IMR-90 (cell line): ENCODE results near the gene KRT34. TPM values are rescaled to one million over a fixed set of nuclear protein-coding genes. Genes with fewer than 3 reads are reported as not detected.

ENCODE experiments used
- ATAC-seq: fragments of 200-7000 bp; cut with Tn5 transposase; 2 replicates; pipeline ENCODE4 v1.9.1; 2020; ENCODE audit warnings: low read depth, mild to moderate bottlenecking, moderate library complexity
- BruUV-seq: library from RNA; stranded (reverse); fragments of 400-500 nt; replicated peaks from 2 replicates; lab custom pipeline; 2021; lab: Mats Ljungman, UMichigan
- CTCF ChIA-PET: fragments of 300-600 bp; formaldehyde crosslinking; extraction: SDS; loops from one replicate; lab custom pipeline; 2021; ENCODE audit warnings: antibody characterized with exemption; lab: Yijun Ruan, JAX
- POLR2A ChIA-PET: fragments of 300-600 bp; sonication (Branson Sonifier 250); formaldehyde crosslinking; loops from one replicate; lab custom pipeline; 2022; ENCODE audit warnings: antibody characterized with exemption; ENCODE audit not compliant: unreplicated experiment; lab: Charles Lee
- DNase-seq: peaks from one replicate; pipeline ENCODE4 v3.0.0; 2013
- H2AFZ ChIP-seq: replicated peaks from 2 replicates; pipeline ENCODE3; 2013; ENCODE audit warnings: low read length, mild to moderate bottlenecking; ENCODE audit not compliant: poor library complexity
- H2AK5ac ChIP-seq: 2 replicates; pipeline ENCODE4 v1.6.1; 2013; ENCODE audit warnings: low read depth, low read length, inconsistent platforms
- H2AK9ac ChIP-seq: replicated peaks from 2 replicates; pipeline ENCODE3; 2013; ENCODE audit warnings: mild to moderate bottlenecking, low read depth, low read length, moderate library complexity; ENCODE audit not compliant: poor library complexity
- H2BK120ac ChIP-seq: 2 replicates; pipeline ENCODE4 v1.6.1; 2013; ENCODE audit warnings: low read depth, low read length, inconsistent platforms
- H2BK15ac ChIP-seq: 3 replicates; pipeline ENCODE4 v1.6.1; 2013; ENCODE audit warnings: low read depth, low read length, inconsistent platforms
- H2BK20ac ChIP-seq: 2 replicates; pipeline ENCODE4 v1.6.1; 2013; ENCODE audit warnings: low read depth, mild to moderate bottlenecking, inconsistent platforms, low read length, moderate library complexity
- H2BK5ac ChIP-seq: 2 replicates; pipeline ENCODE4 v1.6.1; 2013; ENCODE audit warnings: mild to moderate bottlenecking, low read depth, low read length, inconsistent platforms; ENCODE audit not compliant: poor library complexity, severe bottlenecking
- H3K14ac ChIP-seq: replicated peaks from 2 replicates; pipeline ENCODE4 v1.6.1; 2013; ENCODE audit warnings: low read depth, low read length, inconsistent platforms
- H3K18ac ChIP-seq: 2 replicates; pipeline ENCODE4 v1.6.1; 2013; ENCODE audit warnings: low read depth, low read length, control low read depth
- H3K23ac ChIP-seq: 2 replicates; pipeline ENCODE4 v1.6.1; 2013; ENCODE audit warnings: low read depth, low read length, inconsistent platforms
- H3K27ac ChIP-seq: 2 replicates; pipeline ENCODE4 v1.5.1; 2013; ENCODE audit warnings: mild to moderate bottlenecking, control low read depth, low read length; ENCODE audit not compliant: insufficient read depth
- H3K27me3 ChIP-seq: 2 replicates; pipeline ENCODE4 v1.6.1; 2013; ENCODE audit warnings: low read length; ENCODE audit not compliant: control insufficient read depth, insufficient read depth
- H3K36me3 ChIP-seq: 2 replicates; pipeline ENCODE4 v1.6.1; 2013; ENCODE audit warnings: low read length, mixed read lengths; ENCODE audit not compliant: control insufficient read depth, insufficient read depth
- H3K4ac ChIP-seq: 2 replicates; pipeline ENCODE4 v1.6.1; 2013; ENCODE audit warnings: low read depth, low read length, inconsistent platforms
- H3K4me1 ChIP-seq: 2 replicates; pipeline ENCODE4 v1.6.1; 2013; ENCODE audit warnings: low read length, mixed read lengths; ENCODE audit not compliant: control insufficient read depth, insufficient read depth
- H3K4me2 ChIP-seq: 2 replicates; pipeline ENCODE4 v1.6.1; 2013; ENCODE audit warnings: low read depth, mild to moderate bottlenecking, control low read depth, low read length, moderate library complexity
- H3K4me3 ChIP-seq: 2 replicates; pipeline ENCODE4 v1.5.1; 2013; ENCODE audit warnings: low read depth, mild to moderate bottlenecking, control low read depth, low read length, moderate library complexity; ENCODE audit not compliant: insufficient read depth
- H3K56ac ChIP-seq: 2 replicates; pipeline ENCODE4 v1.6.1; 2013; ENCODE audit warnings: low read length, inconsistent platforms; ENCODE audit not compliant: insufficient read depth; ENCODE audit errors: extremely low read depth
- H3K79me1 ChIP-seq, 2 experiments: 2 replicates each; pipeline ENCODE4 v1.6.1; 2013; ENCODE audit warnings: low read length in 2 of 2, inconsistent platforms in 1 of 2, low read depth in 1 of 2
- H3K9ac ChIP-seq: 2 replicates; pipeline ENCODE4 v1.6.1; 2013; ENCODE audit warnings: low read depth, low read length, control low read depth
- H3K9me1 ChIP-seq: 2 replicates; pipeline ENCODE4 v1.6.1; 2013; ENCODE audit warnings: low read length, inconsistent platforms; ENCODE audit not compliant: insufficient read depth
- H3K9me3 ChIP-seq: 2 replicates; pipeline ENCODE4 v1.6.1; 2013; ENCODE audit warnings: low read length; ENCODE audit not compliant: control insufficient read depth, insufficient read depth
- H4K20me1 ChIP-seq: 2 replicates; pipeline ENCODE4 v1.6.1; 2013; ENCODE audit warnings: low read length, inconsistent platforms; ENCODE audit not compliant: insufficient read depth
- H4K5ac ChIP-seq: 2 replicates; pipeline ENCODE4 v1.6.1; 2013; ENCODE audit warnings: mild to moderate bottlenecking, low read depth, low read length, control low read depth
- H4K8ac ChIP-seq, 2 experiments: 2 replicates each; pipeline ENCODE4 v1.6.1; 2013; ENCODE audit warnings: low read depth in 2 of 2, low read length in 2 of 2, control low read depth in 1 of 2, inconsistent platforms in 1 of 2
- H4K91ac ChIP-seq: 2 replicates; pipeline ENCODE4 v1.6.1; 2013; ENCODE audit warnings: low read depth, low read length, inconsistent platforms; ENCODE audit not compliant: insufficient read depth
- BHLHE40 ChIP-seq: fragments of 150-350 bp; IDR thresholded peaks from 2 replicates; pipeline ENCODE4 v1.6.1; 2016; ENCODE audit warnings: mild to moderate bottlenecking, low read depth, low read length
- CEBPB ChIP-seq: IDR thresholded peaks from 2 replicates; pipeline ENCODE4 v1.6.1; 2012; ENCODE audit warnings: low read depth, low read length, improper control_type of control experiment
- WGBS, 2 experiments: methylation state at CpG; one replicate each; pipeline versions ENCODE4 v1.1.5 to v1.1.7; 2013; ENCODE audit warnings: missing lambda C conversion rate in 2 of 2; ENCODE audit not compliant: insufficient read length in 1 of 2; ENCODE audit errors: extremely low coverage in 2 of 2; 5-methylcytosine and 5-hydroxymethylcytosine counted together
- dilution Hi-C: fragments of 300-500 bp; cut with HindIII; formaldehyde crosslinking; loops from one replicate; pipeline ENCODE4 v1.14.3; 2018; ENCODE audit warnings: low sequenced_read_pairs; ENCODE audit not compliant: unreplicated experiment
- in situ Hi-C: fragments of 300-500 bp; cut with MboI; formaldehyde crosslinking; loops from 3 replicates; pipeline ENCODE4 v1.14.3; 2019; ENCODE audit warnings: low sequenced_read_pairs, inconsistent platforms, mixed read lengths
- intact Hi-C: fragments of 100-400 bp; cut with micrococcal nuclease; formaldehyde crosslinking; loops from 2 replicates; pipeline ENCODE4 v1.10.0; 2022
- polyA plus RNA-seq, 3 experiments: library from polyadenylated mRNA; depleted of rRNA; stranded (reverse); fragments of >200 nt; gene quantifications; 2 replicates each; pipeline ENCODE4 v1.2.3, GENCODE V29; 2012; ENCODE audit warnings: low replicate concordance in 1 of 3
- total RNA-seq: library from RNA; depleted of rRNA; stranded (reverse); fragments of >200 nt; gene quantifications from 2 replicates; pipeline ENCODE4 v1.2.3, GENCODE V29; 2012

KRT34 gene
- total and polyA plus RNA-seq, 2 of the 4 experiments (the other 2 are of a cell fraction), result 3.4 to 3.6 TPM

GRCh38 chr17:41421116-41421515 lies 39.0 kb upstream of the KRT34 start:
- Histone ChIP-seq H2BK120ac (peak overlapping the region; percentile 79), H3K36me3 (no peaks in the 10 kb centered on the region), H3K4me3 (no peak overlapping the region), H4K8ac (peak overlapping the region; percentile 9 to 71; a peak in 2 of 4 replicates), H2BK5ac (peak overlapping the region; percentile 48), H3K14ac (peak overlapping the region; percentile 78; the same call in 1 of the 2 replicates), H3K18ac (peak overlapping the region; percentile 30; the same call in 1 of the 2 replicates), H2AFZ (peak overlapping the region; percentile 55), H3K27me3 (no peaks in the 10 kb centered on the region), H4K91ac (peak overlapping the region; percentile 63; the same call in 1 of the 2 replicates), H3K4ac (peak overlapping the region; percentile 77), H2BK20ac (peak overlapping the region; percentile 93), H3K4me2 (no peak overlapping the region), H3K9ac (no peak overlapping the region), H3K79me1 (no peaks in the 10 kb centered on the region), H2BK15ac (peak overlapping the region; percentile 78; the same call in 1 of the 3 replicates), H3K9me3 (no peaks in the 10 kb centered on the region), H4K20me1 (no peaks in the 10 kb centered on the region), H3K9me1 (peaks cover 24% of the 10 kb centered on the region), H2AK9ac (no peak overlapping the region), H3K23ac (peak overlapping the region; percentile 68; the same call in 1 of the 2 replicates), H3K56ac (no peak overlapping the region), H4K5ac (0 out of 2 replicates have a peak overlapping the region, but pooled peaks have one; percentile 23), H3K4me1 (peaks cover 26% of the 10 kb centered on the region), H2AK5ac (peak overlapping the region; percentile 76), H3K27ac (no peak overlapping the region)
- intact Hi-C loops, result no loop called here
- TF ChIP-seq CEBPB (peak; percentile 59), BHLHE40 (no peak)
- dilution Hi-C loops, result no loop called here
- ATAC-seq (peak; percentile 76), DNase-seq (peak; percentile 77)
- BruUV-seq, result no TSS peak
- WGBS, 2 experiments, result 61% methylated on average over 5 of the region's 9 CpGs; no CpG with 5 or more reads in 1 of the 2 experiments
- ChIA-PET CTCF (no interaction called here), POLR2A (no interaction called here)
- in situ Hi-C loops, result no loop called here
